Heart left ventricle (tissue), 13 donors: ENCODE data around the gene CFAP70.

Experiments used
- CTCF ChIP-seq, 12 donors: fragments of 200-600 bp; sonication (generic) in 4 of 12; IDR thresholded peaks; one replicate each; pipeline versions ENCODE4 v1.5.0 to v1.8.0; 2018 to 2022; ENCODE audit warnings: antibody characterized with exemption in 12 of 12, mild to moderate bottlenecking in 5 of 12
- POLR2A ChIP-seq, 2 donors: fragments of 450-650 bp; IDR thresholded peaks; one replicate each; pipeline ENCODE4 v1.6.1; 2017; ENCODE audit warnings: antibody characterized with exemption in 2 of 2, mild to moderate bottlenecking in 2 of 2, moderate library complexity in 2 of 2
- donor health status: ischemic (EF 13 %, LVEDD 7.1; RV severe dilation, severe dysfunction).
- donor health status: DM: no; HTN: yes; CAD: no.
- donor health status: DM: no; HTN: no; CAD: no.
- donor health status: ischemic (EF 25% LVEDD 6.9; RV normal size, moderate dysfunction).
- donor health status: ischemic (EF 25% LVEDD 5.7; RV mildly dilated, moderate dysfunction).
- donor health status: ischemic (EF 35%, LVEDD 5.7; RV mildly dilated, moderate dysfunction).
- donor health status: nonischemic (EF 11% LVEDD 7.7; RV severe dilation, severe dysfunction).
- donor health status: DM: yes; HTN: yes; CAD: no.
- donor health status: PGD.
- donor health status: ischemic (EF 29% LVEDD 5.4; RV normal size, mild dysfunction).
- donor health status: nonischemic (EF 23%, LVEDD 6.1; RV moderate dilation, normal function).

- TF ChIP-seq CTCF (IDR thresholded peaks at IDR 0.05): no peak
- no peak for TF ChIP-seq POLR2A (IDR thresholded peaks at IDR 0.05)
Measured at GRCh38 chr10:73211106-73211811, 147.4 kb downstream of the CFAP70 start.
